Muscle of arm (tissue), 12 donors: ENCODE measurements around the gene FILIP1. TPM values are rescaled to one million over a fixed set of nuclear protein-coding genes. Genes with fewer than 3 reads are reported as not detected.
"Not testable (repeated sequence)": the region's sequence is repeated elsewhere in the genome, so short reads cannot be mapped to it uniquely, and the experiment has no call there.

ENCODE experiments used
- DNase-seq: peaks from one replicate; pipeline ENCODE4 v3.0.0-alpha.2; 2013
- polyA plus RNA-seq, 12 donors: library from polyadenylated mRNA; unstranded; fragments of 120-200 nt; gene quantifications; one replicate each; pipeline ENCODE4 v1.2.1, GENCODE V29; 2013; ENCODE audit not compliant: insufficient read length in 12 of 12

Gene FILIP1
- polyA plus RNA-seq, 12 donors: 17.8 to 282 (median 54.3) TPM

DNA sequence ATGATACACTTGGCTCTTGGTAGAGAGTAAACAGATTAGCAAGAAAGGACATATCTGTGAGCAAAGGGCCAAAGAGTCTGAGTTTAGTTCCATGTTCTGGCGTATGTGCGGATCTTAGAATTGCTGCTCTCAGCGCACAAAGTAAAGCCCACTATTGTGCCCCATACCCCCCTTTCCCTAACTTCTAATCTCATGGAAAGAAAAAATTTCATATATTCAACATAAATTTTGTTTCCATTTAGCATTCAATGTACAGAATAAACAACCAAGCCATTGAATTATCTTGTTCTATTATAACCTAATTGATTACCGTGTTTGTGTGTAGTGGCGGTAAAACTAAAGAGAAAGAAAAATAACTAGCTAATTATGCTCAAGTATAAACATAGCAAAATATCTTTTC, 30.5 kb downstream of the FILIP1 start:
- no peak for DNase-seq

DNA sequence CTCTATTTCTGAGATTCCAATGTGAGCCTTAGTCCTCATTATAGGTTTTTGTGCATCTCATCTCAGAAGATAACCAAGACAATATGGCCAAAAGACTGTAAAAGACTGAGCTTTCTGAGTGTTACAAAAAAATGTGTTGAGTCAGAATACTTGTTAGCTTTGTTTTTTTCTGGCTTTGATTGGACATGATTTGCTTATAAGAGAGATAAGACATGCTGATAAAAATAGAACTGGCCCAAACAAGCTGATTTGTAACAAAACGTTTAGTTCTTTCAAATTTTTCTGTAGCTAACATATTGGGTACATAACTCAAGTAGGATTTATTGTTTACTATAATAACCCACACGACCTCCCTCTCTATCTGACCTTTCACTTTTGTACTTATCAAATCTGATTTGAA, 32.9 kb downstream of the FILIP1 start:
- no peak for DNase-seq

GRCh38 chr6:75458895-75459294, 34.7 kb downstream of the FILIP1 start:
- DNase-seq: peak; percentile 22

- no peak for DNase-seq
These were observed 42.7 kb downstream of the FILIP1 start for GRCh38 chr6:75450903-75451302.

- no peak for DNase-seq
These were observed 43.9 kb downstream of the FILIP1 start for GRCh38 chr6:75449630-75450206.

- no peak for DNase-seq
These were observed 47.2 kb downstream of the FILIP1 start for GRCh38 chr6:75446241-75446880.

- DNase-seq: no peak
These were observed 47.9 kb downstream of the FILIP1 start for GRCh38 chr6:75445738-75446137.

DNA sequence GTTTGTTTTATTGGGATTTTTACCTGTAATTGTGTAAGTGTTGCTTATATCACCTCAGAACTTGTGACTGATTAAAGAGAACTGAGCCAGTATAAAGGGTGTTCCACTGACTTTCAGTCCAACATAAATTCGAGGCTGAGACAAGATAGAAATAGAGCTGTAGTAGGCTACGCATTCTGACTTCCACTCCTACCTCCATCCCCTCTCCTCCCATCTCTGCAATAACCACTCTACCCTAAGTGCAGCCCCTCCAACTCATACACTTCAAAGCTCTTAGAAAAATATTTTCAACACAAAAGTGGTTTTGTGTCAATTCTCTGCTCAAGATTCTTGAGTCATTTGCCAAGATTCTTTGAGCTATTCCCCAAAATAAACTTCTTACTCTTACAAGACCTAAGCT, 48.7 kb downstream of the FILIP1 start:
- no peak for DNase-seq

DNA sequence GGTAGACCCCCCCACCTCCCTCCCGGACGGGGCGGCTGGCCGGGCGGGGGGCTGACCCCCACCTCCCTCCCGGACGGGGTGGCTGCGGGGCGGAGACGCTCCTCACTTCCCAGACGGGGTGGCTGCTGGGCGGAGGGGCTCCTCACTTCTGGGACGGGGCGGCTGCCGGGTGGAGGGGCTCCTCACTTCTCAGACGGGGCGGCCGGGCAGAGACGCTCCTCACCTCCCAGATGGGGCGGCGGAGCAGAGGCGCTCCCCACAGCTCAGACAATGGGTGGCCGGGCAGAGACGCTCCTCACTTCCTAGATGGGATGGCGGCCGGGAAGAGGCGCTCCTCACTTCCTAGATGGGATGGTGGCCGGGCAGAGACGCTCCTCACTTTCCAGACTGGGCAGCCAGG, 51.7 kb downstream of the FILIP1 start:
- not testable (repeated sequence) for DNase-seq

GRCh38 chr6:75441479-75441878, 52.1 kb downstream of the FILIP1 start:
- not testable (repeated sequence) for DNase-seq

DNA sequence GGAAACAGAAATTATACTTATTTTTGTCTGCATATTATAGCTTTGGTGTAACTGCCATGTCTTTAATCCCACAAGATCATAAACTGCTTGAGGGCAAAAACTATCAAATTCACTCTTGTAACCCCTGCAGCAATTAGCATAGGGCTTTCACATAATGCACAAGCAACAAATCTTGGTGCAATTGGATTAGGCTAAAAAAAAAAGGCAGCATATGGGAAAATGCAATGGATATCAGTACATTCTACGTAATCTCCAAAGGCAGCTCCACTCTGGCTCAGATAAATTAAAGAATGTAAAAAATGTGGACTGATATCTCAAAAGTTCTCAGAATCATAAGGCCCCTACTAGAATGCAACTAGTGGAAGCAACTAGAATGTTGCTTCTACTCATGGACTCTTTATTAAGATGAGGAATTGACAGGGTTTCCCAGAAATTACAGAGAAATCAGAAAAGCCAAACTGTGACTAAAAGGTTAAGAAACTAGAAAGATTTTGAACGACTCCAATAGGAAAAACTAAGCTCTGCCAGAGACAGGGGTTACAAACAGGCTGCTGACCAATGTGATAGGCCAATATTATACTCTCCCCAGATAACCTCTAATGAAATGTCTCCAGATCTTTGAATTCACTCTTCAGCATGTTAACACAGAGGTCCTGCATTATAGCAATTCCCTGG, 55.0 kb downstream of the FILIP1 start:
- no peak for DNase-seq

GRCh38 chr6:75438013-75438431, 55.6 kb downstream of the FILIP1 start:
- DNase-seq: peak; percentile 59

- peak; percentile 78 for DNase-seq
These were observed 56.1 kb downstream of the FILIP1 start for GRCh38 chr6:75437421-75437891.

DNA sequence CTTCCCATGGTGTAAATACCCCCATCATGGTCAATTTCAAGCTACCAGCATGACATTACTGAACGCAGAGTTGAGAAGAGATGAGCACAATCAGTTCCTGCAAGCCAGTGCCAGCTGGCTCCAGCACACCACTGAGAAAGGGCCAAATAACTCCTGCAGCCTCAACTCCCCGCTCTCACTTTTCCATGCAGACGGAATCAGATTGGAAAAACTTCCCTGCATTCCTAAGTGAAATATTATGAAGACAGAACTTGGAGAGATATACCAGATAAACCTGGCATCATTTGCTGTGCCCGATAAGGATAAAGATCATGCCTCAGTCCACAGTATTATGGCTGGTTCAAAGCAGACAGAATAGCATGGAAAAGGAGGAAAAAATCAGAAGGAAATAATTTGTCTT, 56.7 kb downstream of the FILIP1 start:
- peak; percentile 85 for DNase-seq

GRCh38 chr6:75432809-75433208, 60.8 kb downstream of the FILIP1 start:
- DNase-seq: not testable (repeated sequence)

- DNase-seq: peak; percentile 51
These were observed 62.2 kb downstream of the FILIP1 start for GRCh38 chr6:75431379-75431778.

DNA sequence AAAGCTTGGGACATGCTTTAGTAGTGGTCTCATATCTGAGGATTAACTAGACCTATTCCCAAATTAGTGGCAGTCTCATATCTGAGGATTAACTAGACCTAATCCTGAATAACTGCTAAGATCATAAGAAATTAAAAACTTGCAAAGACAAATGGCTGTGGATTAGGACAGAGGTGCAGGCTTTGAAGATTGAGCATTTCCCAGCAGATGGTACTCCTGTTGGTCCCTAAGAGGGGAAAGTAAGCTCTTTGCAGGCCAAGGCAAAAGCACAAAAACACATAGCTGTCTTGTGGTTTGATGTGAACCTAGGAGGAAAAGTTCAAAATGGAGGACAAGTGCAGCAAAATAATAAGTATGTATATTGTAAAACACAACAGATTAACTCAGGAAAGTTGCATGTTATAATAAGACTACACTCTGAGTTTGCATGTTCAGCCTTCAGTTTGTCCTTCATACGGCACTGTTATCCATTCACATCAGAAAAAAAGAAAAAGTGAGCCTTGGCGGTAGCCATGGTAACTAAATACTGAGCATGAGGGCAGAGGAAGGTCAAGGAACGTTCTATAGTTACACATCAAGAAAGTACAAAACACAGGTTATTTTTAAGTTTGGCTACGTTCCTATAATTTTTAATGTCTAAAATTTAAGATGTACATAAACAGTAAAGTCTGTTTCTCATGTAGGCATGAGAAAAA, 62.8 kb downstream of the FILIP1 start:
- peak; percentile 48 for DNase-seq

GRCh38 chr6:75429061-75429703, 64.4 kb downstream of the FILIP1 start:
- no peak for DNase-seq

DNA sequence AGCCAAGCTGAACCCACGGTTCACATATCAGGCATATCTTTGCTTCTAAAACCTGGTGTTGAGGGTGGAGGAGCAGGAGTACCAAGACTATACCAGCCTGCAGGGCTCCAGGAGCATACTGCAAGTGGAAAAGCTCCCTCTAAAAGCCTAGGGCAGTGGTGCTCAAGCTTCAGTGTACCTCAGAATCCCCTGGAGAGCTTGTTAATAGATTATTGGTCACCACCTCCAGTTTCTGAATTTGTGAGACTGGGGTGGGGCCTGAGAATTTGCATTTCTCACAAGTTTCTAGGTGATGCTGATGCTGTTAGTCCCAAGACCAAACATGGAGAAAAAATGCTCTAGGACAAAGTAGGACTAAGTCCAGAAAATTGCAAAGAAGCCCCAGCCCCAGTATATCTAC, 65.4 kb downstream of the FILIP1 start:
- no peak for DNase-seq

DNA sequence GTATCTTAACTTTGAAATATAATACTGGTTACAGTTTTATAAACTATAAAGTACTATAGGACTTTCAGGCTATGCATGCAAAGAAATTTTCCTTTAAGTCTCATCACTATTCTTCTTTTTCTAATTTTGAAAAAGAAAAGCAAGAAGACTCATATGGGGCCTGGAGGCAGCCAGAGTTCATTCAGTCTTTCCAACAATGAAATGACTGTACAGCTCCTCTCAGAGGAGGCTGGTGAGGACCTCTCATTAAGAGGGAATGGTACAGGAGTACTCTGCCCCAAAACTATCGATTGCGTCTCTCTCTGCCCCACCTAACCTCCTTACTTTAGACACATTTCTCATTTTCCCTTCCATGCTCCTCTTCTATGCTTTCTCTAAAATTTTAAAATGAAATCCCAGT, 66.3 kb downstream of the FILIP1 start:
- DNase-seq: no peak

GRCh38 chr6:75424618-75425548, 68.7 kb downstream of the FILIP1 start:
- no peak for DNase-seq
